NCI-H2196 treated with DMSO at 0.1 percent for 48 hours (cell line): ENCODE results near the gene NODAL.
A peak's percentile ranks its signal among the peaks of the same experiment; 100 is the strongest.

Experiments
- DNase-seq: peaks from one replicate; lab custom pipeline; 2025; ENCODE audit not compliant: unreplicated experiment; lab: John Stamatoyannopoulos, UW

NODAL gene

DNA sequence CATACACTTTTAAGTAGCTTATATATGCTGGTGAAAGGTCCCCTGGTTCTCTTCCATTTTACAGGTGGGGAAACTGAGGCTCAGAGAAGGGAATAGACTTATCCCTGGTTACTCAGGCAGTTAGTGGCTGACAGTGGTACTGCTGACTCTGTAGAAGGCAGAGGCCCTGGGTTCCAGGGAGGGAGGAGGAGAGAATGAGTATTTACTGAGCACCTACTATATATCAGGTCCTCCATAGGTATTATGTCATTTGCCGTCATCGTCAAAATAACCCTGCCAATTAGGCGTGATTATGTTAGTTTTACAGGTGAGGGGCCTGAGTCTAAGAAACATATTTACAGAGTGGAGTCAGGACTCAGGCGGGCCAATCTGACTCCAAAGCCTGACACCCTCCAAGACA is 23.8 kb upstream of the NODAL start:
- no peak for DNase-seq

DNA sequence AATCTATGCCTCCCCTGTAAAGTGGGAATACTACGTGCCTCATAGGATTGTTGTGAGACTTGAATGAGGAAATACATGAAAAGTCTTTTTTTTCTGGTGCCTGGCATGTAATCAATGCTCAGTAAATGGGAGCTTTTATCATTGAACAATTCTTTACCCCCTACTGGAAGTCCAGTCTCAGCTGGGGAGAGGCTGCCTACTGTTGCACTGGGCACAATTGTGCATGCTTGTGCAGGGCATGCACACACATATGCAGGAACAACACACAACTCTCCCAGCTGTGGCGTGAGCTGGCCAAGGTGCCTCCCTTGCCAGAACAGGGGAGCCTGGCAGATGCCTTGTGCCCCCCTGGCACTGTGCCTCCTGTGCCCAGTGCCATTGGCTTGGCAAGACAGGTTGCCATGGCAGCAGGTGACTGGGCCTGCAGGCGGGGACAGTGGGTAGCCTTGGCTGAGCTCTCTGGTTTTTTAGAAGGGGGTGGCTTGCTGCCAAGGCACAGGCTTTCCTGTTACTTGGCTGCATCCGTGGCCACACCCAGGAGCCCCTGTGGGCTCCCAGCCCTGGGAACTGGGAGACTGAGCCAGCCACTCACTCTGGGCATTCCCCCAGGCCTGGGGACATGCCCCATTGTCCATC is 21.0 kb upstream of the NODAL start:
- DNase-seq, result peak; percentile 75

DNA sequence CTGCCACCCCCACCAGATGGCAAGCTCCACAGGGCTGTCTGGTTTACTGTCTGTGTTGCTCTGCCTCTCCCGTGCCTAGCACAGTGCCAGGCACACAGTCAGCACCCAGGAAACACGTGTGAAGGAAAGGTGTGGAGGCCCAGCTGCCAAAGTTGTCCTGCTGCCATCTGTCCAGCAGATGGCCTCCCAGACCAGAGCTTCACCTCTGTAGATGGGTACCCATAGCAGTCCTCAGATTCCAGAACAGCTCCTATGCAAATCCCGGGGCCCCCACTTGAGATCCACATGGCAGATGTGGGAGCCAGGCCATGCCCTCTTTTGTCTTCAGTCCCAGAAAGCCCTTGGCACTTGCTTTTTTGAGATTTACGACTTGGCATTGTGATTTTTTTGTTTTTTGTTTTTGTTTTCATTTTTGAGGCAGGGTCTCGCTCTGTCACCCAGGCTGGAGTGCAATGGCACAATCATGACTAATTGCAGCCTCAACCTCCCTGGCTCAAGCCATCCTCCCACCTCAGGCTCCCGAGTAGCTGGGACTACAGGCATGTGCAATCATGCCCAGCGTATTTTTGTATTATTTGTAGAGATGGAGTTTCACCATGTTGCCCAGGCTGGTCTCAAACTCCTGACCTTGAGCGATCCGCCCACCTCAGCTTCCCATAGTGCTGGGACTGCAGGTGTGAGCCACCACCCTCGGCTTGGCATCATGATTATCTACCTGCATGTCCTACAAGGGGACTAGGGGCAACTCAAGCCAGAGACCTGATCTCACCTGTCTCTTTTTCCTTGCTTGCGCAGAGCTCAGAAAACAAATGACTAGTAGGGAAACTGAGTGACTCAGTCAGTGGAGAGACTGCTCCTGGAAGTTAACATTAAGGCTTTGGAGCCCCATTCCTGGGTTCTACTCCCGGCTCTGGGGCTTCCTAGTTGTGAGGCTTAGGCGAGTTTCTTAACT is 20.2 kb upstream of the NODAL start:
- peak; percentile 26 for DNase-seq

DNA sequence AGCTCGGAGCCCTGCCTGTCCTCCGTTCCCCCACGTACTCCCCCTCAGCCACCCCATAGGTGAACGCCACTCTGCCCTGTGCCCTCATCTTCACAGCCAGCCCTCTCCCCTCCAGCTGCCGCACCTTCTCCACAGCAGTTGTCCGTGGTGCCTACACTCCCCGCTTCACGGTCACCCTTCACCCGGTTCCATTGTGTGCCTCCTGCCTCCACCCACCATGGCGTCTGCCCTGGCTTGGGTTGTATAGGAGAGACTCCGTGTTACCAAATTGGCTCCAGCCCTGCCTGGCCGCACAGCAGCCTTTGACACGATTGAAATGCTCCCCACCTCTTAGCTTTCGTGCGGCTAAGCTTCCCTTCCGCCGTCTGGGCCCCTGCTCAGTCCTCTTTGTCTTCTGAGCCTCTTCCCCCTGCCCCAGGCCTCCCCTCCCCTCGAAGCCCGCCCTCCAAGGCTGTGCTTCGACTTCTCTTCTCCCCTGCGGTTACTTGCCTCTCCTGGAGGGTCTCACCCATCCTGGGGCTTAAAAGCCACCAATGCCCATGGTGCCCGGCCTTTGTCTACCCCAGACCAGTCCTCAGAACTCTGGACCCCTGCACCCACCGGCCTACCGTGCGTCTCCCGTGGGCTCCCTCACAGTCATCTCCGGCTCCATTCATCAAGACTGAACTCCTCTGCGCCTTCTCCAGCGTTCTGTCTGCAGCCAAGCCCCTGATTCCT is 18.5 kb upstream of the NODAL start:
- DNase-seq, result no peak

DNA sequence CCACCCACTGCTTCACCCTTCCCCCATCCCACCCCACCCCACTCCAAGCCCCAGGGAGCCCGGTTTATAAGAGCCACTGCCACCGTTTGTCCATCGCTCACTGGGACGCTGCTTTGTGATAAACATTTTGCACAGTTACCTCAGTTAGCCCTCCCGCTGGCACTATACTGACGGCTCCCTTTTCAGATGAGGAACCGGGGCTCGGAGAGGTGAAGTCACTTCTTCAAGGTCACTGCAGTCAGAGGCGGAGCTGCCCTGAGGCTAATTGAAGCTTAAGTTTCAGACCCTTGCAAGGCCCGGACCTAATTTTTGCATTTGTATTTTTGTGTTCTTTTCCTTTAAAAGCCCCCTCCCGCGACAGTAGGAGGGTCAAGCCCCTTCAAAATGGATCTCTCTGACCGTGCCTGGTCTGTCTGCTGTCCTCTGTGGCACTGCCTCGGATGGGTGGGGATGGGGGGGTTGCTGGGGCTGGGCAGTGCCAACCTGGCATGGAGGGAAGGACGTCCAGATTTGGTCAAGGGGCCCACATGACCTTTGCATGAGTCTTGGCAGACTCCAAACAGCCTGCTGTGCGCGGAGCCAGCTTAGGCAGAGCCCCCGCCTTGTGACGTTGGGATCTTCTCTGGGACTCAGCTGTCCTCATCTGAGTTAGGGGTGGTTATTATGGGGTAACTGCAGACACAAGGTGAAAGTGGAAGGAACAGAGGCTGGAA is 17.7 kb upstream of the NODAL start:
- no peak for DNase-seq

DNA sequence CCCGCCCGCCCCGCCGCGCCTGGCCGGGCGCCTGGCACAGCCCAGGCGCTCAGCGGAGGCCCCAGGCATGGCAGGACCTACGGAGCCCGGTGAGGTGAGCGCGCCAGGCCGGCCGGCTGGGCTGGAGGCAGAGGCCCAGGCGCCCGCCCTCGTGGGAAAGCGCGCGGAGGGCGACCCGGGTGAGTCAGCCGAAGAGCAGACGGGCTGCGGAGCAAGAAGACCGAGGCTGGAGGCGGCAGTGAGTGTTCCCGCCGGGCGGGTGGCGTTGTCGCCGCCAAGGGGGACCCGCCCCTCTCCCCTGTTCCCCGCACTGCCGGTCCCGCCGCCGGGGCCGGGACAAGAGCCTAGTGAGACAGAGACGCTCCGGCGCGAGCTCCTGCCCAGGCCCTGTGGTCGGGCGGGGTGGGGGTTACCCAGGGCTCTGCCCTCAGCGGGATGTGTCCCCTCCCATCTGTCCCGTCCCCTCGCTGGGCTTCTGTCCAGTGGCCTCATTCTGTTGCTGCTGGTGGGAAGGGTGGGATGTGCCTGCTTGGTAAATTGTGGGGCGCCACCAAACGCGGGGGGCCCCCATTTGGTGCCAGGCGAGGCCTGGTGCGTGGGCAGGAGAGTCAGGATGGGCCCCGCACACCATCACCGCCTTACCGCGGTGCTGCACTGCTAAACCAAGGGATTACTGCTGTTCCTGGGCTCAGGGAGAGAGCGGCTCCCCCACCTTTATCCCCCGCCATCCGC is 17.0 kb upstream of the NODAL start:
- no peak for DNase-seq

DNA sequence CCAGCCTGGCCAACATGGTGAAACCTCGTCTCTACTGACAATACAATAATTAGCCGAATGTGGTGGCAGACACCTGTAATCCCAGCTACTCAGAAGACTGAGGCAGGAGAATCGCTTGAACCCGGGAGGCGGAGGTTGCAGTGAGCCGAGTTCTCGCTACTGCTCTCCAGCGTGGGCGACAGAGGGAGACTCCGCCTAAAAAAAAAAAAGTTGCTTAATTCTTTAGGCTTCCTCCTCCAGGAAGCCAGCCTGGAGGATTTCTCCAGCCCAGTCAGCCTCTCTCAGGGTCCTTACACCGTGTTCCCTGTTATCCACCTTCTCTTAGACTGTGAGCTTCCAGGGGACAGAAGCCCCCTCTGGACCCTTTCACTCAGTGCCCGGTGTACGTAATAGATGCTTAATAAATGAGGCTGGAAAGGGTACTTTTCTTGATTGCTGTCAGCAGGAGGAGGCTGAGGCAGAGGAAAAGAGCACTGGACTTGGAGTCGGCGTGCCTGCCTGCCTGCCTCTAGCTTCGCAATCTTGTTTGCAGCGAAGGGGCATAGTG is 16.4 kb upstream of the NODAL start:
- no peak for DNase-seq

DNA sequence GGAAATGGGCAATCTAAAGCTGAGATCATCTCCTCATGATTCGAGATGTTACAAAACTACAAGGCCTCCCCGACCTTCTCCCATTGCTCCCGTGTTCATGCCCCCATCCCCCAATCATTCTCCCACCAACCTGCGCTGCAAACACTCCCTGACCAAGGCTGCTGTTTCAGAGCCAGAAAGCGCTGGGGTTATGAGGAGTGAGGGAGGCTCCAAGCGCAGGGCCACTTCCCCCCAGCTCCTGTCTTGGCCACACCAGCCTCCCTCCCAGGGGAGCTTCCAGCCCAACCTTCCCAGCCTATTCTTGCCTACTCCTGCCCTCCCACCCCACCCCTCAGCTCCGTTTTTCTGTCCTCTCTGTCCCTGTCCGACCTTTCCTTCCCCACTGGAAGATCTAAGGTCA is 14.7 kb upstream of the NODAL start:
- no peak for DNase-seq

DNA sequence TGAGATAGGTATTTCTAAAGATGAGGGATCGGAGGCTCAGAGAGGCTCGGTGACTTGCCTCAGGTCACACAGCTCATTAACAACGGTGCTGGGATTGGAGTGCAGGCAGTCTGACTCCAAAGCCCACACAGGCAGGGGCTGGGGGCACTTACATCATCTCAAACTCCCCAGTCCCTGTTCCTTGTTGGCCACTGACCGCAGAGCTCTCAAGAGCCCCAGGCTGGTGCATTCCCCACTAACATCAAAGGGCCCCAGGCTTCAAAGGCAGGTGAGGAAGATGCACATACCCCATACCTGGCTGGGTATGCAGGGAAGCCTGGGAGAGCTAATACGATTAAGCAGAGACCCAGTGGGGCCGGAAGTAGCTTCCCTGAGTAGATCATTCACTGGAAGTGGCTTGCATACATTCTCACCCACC is 13.7 kb upstream of the NODAL start:
- DNase-seq, result no peak

DNA sequence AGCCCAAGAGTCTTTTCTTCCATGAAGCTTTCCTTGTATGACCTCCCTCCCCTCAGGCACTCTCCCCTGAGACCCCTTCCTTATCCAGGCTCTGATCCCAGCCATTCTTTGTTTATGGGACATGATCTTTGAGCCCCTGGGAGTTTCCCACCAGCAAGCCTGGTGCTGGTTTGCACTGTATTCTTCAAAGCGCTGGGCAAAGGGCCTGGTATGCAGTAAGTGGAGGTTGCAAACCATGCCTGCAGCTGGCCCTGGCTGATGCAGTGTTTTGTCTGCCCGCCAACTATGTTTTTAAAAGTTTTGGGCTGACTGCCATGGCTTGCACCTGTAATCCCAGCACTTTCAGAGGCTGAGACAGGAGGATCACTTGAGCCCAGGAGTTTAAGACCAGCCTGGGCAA is 6.8 kb upstream of the NODAL start:
- no peak for DNase-seq

DNA sequence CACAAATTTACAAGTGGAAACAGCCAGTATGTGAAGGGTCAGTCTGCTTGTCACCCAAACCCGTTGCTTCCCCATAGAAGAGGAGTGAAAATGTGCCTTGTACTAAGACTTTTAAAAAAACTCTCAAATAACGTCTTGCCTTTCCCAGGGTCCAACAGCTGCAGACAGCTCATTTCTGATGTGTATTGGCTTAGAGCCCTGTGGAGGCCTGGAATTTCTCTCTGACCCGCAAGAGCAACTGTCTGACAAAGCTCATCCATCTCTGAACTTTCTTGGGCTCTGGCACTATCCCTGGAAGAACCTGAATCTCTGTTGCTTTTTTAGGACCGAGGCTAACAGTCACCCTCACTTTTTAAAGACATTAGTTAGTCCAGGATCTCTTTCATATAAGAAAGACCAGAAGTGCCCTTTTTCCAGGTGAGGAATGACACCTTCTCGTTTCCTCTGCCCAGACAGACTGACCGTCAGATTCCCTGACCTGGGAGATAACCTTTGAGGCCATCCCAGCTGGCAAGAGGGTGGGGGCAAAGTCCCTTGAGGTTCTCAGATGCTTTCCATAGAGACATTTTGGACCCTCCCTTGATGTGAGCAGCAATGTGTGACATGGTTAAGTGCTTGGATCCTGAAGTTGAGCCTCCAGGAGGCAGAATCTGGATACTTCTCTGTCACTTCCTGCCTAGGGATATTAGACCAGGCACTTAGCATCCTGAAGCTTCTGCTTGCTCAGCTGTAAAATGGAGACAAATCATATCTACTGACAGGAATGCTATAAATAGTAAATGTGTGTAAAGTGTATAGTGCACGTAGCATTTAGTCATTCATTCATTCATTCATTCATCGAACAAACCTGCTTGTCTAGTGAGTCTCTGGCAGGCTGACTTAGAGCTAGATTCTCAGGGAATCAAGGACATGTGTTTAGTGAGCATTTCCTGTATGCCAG is 4.5 kb upstream of the NODAL start:
- DNase-seq, result no peak

DNA sequence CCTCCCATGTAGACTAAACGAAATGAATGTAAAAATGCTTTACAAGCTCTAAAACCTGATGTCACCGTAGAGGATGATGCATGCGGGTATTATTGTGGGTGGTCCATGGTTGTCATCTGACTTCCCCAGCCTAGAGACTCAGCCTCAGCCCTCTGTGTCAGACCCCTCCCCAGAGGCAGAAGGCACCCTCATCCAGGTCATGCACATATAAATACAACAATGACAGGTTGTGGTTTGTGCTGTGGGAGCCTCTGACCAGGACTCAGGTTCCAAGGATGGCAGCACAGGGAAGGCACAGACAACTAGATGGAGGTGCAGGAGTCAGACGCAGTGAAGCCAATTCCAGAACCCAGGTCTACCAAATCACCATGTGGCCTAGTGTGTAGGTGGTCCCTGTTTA is 3.3 kb upstream of the NODAL start:
- DNase-seq, result no peak

DNA sequence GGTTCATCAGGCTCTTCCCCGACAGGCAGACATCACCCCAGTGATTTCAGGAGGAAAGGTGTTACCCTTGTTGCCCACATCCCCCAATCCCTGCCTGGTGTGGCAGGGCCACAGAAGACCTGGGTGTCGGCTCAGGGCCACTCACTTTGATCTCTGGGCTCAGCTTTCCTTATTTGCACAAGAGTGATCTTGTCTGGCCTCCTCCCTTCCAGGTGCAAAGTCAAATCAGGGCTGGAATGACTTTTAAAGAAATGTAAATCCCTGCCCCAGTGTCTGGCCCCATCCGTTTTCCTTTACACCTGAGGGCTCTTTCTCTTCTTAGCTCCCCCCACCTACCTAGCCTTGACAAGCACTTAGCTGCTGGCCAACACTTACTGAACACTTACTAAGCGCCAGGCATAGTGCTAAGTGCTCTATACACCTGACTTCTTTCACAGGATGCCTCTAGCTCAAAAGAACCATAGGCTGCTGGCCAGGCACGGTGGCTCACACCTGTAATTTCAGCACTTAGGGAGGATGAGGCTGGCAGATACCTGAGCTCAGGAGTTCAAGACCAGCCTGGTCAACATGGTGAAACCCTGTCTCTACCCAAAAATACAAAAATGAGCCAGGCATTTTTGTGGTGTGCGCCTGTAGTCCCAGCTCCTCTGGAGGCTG is 979 bp upstream of the NODAL start:
- no peak for DNase-seq

DNA sequence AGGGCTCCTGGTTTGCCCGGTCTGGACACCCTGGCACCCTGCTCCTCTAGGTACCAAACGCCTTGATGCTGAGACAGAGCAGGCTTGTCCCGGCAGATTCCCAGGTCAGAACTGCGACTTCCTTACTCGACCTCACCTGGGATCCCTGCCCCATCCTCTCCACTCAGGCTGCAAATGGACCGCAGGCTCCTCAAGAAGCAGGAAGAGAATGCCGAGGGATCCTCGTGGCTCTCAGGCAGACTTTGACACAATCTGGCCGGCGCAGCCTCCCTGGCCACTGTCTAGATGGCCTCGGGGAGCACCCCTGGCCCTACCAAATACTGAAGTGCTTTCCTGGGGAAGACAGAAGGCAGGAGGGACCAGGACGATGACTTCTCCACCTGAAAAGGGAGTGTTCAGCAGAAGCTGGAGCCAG is 421 bp upstream of the NODAL start:
- no peak for DNase-seq

DNA sequence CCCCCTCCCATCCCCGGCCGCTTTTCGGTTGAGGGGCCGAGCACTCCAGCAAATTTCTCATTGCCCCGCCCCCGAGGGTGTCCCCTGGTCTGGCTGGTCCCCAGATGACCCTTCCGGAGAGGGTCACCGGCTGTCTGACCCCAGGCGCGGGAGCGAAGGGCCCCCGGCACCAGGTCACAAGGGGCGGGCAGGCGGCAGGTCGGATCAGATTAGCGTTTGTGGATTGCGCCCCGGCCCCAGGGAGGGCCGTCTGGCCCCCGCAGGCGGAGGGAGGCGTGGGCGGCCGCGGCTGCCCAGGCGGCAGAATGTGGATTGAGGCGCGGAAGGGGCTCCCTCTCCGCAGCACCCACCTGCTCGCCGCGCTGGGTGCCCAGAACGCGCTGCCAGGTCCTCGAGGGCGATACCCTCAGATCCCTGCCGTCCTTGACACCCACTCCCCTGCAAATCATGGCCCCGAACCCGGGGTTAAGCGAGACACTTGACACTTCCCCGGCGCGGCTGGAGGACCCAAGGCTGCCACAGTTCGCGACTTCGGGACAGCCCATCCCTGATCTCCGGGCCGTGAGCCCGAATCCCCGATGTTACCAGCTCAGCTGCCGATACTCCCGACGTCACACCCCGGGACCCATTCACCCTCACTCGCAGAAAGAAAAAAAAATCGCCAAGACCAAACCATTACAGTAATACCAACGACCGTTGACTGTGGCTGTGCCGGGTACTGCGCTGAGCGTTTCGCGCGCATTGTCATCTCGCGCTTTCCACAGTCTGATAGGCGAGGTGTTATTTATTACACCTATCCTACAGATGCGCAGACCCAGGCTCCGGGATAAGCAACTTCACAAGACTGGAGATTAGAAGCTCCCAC is 953 bp downstream of the NODAL start:
- DNase-seq, result no peak

DNA sequence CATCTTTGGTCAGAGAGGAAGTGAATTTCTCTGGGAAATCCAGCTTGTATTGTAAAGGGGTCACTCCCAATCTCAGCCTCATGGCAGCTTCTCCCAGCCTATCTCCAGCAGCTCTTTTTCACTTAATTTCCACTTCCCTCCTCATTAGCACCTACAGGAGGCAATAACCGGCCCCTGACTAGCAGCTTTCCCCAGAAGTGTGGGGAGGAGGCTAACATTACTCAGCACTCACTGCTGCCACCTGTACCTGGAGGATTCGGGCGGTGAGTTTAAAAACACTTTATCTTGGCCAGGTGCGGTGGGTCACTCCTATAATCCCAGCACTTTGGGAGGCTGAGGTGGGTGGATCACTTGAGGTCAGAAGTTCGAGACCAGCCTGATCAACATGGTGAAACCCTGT is 3.8 kb downstream of the NODAL start:
- DNase-seq, result no peak

DNA sequence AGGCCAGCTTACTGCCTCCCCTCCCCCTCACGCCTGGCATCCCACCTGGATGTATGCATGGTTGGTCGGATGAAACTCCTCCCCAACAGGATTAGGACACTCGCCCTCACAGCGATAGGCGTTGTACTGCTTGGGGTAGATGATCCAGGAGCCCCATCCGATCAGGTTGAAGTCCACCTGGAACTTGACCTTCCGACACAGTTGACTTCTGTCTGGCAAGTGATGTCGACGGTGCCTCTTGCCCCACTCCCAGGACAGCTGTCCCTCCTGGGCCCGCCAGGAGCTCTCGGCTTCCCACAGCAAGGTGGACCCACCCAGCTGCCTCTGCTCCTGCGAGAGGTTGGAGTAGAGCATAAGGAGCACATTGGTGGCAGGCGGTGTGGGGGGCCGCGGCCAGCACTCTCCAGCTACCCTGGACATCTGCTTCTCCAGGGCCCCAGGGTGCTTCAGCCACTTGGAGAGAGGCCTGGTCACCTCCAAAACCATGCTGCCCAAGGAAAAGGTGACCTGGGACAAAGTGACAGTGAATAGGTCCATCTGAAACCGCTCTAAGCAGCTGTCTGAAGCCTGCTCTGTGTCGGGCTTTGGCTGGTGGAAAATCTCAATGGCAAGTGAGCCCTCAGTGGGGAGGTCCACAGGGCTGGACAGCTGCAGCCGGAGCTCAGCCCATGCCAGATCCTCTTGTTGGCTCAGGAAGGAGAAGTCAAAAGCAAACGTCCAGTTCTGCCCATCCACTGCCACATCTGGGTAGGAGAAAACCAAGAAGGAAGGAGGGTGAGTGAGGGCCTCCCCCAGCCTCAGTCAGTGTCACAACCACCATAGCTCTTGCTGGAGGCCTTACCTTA is 6.0 kb downstream of the NODAL start:
- DNase-seq, result no peak
